Ishikawa (cell line): ENCODE results near the gene TNNI3.

ENCODE experiments used
- CEBPB ChIP-seq: IDR thresholded peaks from 2 replicates; pipeline ENCODE4 v1.6.1; 2012
- CREB1 ChIP-seq: IDR thresholded peaks from 2 replicates; pipeline ENCODE4 v1.6.1; 2012; ENCODE audit warnings: low read depth
- EGR1 ChIP-seq: IDR thresholded peaks from 2 replicates; pipeline ENCODE4 v1.6.1; 2012
- EP300 ChIP-seq: IDR thresholded peaks from 2 replicates; pipeline ENCODE4 v1.6.1; 2012; ENCODE audit warnings: borderline replicate concordance
- FOXM1 ChIP-seq: IDR thresholded peaks from 2 replicates; pipeline ENCODE4 v1.6.1; 2012; ENCODE audit warnings: low read depth, borderline replicate concordance
- MAX ChIP-seq: IDR thresholded peaks from 2 replicates; pipeline ENCODE4 v1.6.1; 2012
- NFIC ChIP-seq: IDR thresholded peaks from 2 replicates; pipeline ENCODE4 v1.6.1; 2012
- RAD21 ChIP-seq: IDR thresholded peaks from 2 replicates; pipeline ENCODE4 v1.6.1; 2012; ENCODE audit warnings: low read depth
- TAF1 ChIP-seq: IDR thresholded peaks from 2 replicates; pipeline ENCODE4 v1.6.1; 2012; ENCODE audit warnings: low read depth, mild to moderate bottlenecking
- TCF12 ChIP-seq: IDR thresholded peaks from 2 replicates; pipeline ENCODE4 v1.6.1; 2012; ENCODE audit warnings: low read depth
- TEAD4 ChIP-seq: IDR thresholded peaks from 2 replicates; pipeline ENCODE4 v1.6.1; 2012
- YY1 ChIP-seq: IDR thresholded peaks from 2 replicates; pipeline ENCODE4 v1.6.1; 2012; ENCODE audit warnings: low read depth
- ZBTB7A ChIP-seq: IDR thresholded peaks from 2 replicates; pipeline ENCODE4 v1.6.1; 2012; ENCODE audit warnings: low read depth
- TF ChIP-seq, protein P1 (sequence below): IDR thresholded peaks from 2 replicates; pipeline ENCODE4 v1.6.1; 2012
- TF ChIP-seq, protein P2 (sequence below): IDR thresholded peaks from 2 replicates; pipeline ENCODE4 v1.6.1; 2012; ENCODE audit warnings: low read depth, mild to moderate bottlenecking

Gene TNNI3

GRCh38 chr19:55146078-55146704 is 11.3 kb downstream of the TNNI3 start:
- TF ChIP-seq, protein P1, sequence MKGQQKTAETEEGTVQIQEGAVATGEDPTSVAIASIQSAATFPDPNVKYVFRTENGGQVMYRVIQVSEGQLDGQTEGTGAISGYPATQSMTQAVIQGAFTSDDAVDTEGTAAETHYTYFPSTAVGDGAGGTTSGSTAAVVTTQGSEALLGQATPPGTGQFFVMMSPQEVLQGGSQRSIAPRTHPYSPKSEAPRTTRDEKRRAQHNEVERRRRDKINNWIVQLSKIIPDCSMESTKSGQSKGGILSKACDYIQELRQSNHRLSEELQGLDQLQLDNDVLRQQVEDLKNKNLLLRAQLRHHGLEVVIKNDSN, result no peak
- TF ChIP-seq MAX, result peak; percentile 67

GRCh38 chr19:55145232-55145631 is 12.3 kb downstream of the TNNI3 start:
- TF ChIP-seq MAX, result no peak
- no peak for TF ChIP-seq EP300
- no peak for TF ChIP-seq TAF1
- no peak for TF ChIP-seq NFIC
- TF ChIP-seq, protein P1, result no peak

DNA sequence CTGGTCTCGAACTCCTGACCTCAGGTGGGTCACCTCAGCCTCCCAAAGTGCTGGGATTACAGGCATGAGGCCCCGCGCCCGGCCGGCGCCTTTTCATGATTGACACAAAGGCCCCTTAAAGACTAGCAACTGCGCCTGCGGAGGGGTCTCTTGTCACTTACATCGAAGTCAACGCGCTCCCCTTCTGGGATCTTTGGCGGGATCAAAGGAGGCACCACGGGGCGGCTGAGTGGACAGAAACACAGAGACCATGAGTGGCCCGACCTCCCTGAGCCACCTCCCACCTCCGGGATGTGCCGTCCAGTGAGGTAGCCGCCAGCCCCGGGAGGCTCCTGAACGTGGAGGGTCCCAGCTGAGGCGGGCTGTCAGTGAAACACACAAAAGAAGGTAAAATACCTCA is 15.8 kb downstream of the TNNI3 start:
- TF ChIP-seq, protein P1, result no peak
- TF ChIP-seq CEBPB (no peak), MAX (no peak), FOXM1 (no peak), ZBTB7A (no peak)

- no peak for TF ChIP-seq TAF1
- TF ChIP-seq CREB1, result no peak
- TF ChIP-seq EP300, result no peak
- no peak for TF ChIP-seq NFIC
- no peak for TF ChIP-seq TCF12
Observed at GRCh38 chr19:55137915-55138314, 19.6 kb downstream of the TNNI3 start.

DNA sequence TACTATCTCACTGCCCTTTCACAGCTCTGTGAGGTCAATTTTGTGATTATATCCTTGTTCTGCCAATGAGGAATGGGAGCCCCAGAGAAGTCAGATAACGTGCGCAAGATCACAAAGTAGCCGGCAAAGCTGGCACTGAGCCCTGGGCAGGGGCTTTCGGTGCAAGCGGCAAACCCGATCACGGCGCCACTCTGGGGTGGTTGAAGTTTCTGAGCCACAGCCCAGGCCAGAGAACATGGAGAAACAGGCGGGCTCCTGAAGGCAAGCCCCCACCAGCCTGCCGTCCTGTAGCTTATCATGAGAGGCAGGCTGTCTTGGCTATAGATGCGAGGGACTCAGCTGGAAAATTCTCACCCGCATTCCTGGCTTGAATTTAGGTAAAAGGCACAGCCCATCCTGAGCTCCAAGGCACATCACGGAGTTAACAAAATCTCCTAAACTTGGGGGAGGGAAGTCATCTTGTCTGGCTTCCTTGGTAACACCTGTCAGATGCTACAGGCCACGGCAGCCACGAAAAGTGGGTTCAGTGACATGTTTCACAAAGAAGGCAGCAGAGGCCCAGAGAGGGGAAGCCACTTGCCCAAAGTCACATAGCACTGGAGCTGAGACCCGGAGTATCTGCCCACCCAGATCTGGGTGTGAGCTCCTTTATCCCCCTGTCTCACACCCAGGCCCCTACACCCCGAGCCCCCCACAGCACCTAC is 21.0 kb downstream of the TNNI3 start:
- TF ChIP-seq CREB1, result no peak
- TF ChIP-seq FOXM1, result no peak
- TF ChIP-seq RAD21, result no peak
- TF ChIP-seq, protein P2, sequence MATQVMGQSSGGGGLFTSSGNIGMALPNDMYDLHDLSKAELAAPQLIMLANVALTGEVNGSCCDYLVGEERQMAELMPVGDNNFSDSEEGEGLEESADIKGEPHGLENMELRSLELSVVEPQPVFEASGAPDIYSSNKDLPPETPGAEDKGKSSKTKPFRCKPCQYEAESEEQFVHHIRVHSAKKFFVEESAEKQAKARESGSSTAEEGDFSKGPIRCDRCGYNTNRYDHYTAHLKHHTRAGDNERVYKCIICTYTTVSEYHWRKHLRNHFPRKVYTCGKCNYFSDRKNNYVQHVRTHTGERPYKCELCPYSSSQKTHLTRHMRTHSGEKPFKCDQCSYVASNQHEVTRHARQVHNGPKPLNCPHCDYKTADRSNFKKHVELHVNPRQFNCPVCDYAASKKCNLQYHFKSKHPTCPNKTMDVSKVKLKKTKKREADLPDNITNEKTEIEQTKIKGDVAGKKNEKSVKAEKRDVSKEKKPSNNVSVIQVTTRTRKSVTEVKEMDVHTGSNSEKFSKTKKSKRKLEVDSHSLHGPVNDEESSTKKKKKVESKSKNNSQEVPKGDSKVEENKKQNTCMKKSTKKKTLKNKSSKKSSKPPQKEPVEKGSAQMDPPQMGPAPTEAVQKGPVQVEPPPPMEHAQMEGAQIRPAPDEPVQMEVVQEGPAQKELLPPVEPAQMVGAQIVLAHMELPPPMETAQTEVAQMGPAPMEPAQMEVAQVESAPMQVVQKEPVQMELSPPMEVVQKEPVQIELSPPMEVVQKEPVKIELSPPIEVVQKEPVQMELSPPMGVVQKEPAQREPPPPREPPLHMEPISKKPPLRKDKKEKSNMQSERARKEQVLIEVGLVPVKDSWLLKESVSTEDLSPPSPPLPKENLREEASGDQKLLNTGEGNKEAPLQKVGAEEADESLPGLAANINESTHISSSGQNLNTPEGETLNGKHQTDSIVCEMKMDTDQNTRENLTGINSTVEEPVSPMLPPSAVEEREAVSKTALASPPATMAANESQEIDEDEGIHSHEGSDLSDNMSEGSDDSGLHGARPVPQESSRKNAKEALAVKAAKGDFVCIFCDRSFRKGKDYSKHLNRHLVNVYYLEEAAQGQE, result no peak
- no peak for TF ChIP-seq EP300
- TF ChIP-seq NFIC, result no peak
- TF ChIP-seq EGR1, result no peak
- TF ChIP-seq MAX, result no peak
- no peak for TF ChIP-seq CEBPB
- TF ChIP-seq TEAD4, result no peak
- no peak for TF ChIP-seq TCF12
- no peak for TF ChIP-seq ZBTB7A
- TF ChIP-seq, protein P1, result no peak
- TF ChIP-seq TAF1, result no peak
- no peak for TF ChIP-seq YY1

- no peak for TF ChIP-seq RAD21
- no peak for TF ChIP-seq CEBPB
- TF ChIP-seq, protein P2, result no peak
- no peak for TF ChIP-seq TCF12
- no peak for TF ChIP-seq EP300
- TF ChIP-seq, protein P1, result no peak
- TF ChIP-seq TAF1, result no peak
- no peak for TF ChIP-seq FOXM1
- no peak for TF ChIP-seq CREB1
- no peak for TF ChIP-seq ZBTB7A
- no peak for TF ChIP-seq EGR1
- no peak for TF ChIP-seq TEAD4
- no peak for TF ChIP-seq NFIC
- TF ChIP-seq MAX, result no peak
- TF ChIP-seq YY1, result no peak
Observed at GRCh38 chr19:55134736-55135135, 22.8 kb downstream of the TNNI3 start.
